ENCODE results near the gene VIPR2.

VIPR2 gene

GRCh38 chr7:159143780-159144757, 598 bp downstream of the VIPR2 start:
- H3K14ac ChIP-seq (ENCODE audit: low read length) = no peak overlapping the region
- peak overlapping the region; percentile 49 for H3K23ac ChIP-seq (ENCODE audit: low read depth, low read length, poor library complexity)
- H3K79me1 ChIP-seq (ENCODE audit: low read depth, low read length) = no peaks in the 10 kb centered on the region
- WGBS, 2 donors (ENCODE audit: extremely low coverage in 2 of 2, insufficient read length in 2 of 2, insufficient replicate concordance in 1 of 2) = no CpG with 5 or more reads among the region's 97 CpGs
- H3K36me3 ChIP-seq (replicated peaks in 1 of 2; ENCODE audit: control insufficient read depth in 2 of 2, insufficient read depth in 2 of 2, low read length in 2 of 2) = no peaks in the 10 kb centered on the region
- H3K9me3 ChIP-seq (replicated peaks in 1 of 2; ENCODE audit: control insufficient read depth in 2 of 2, insufficient read depth in 1 of 2, low read depth in 1 of 2, low read length in 2 of 2) = peaks cover 4 to 5% of the 10 kb centered on the region in 2 donors
- H2BK12ac ChIP-seq (ENCODE audit: low read length) = no peak overlapping the region
- peak overlapping the region; percentile 81 for H3K4me2 ChIP-seq (ENCODE audit: insufficient read depth, low read length, poor library complexity, severe bottlenecking)
- peak overlapping the region; percentile 15 for H2BK5ac ChIP-seq (ENCODE audit: low read length)
- peaks cover 0 to 10% of the 10 kb centered on the region in 2 donors for H3K4me1 ChIP-seq (ENCODE audit: control insufficient read depth in 2 of 2, insufficient read depth in 1 of 2, low read depth in 1 of 2, low read length in 2 of 2)
- peak overlapping the region in 1 of 2 donors; percentile 81 for H3K4me3 ChIP-seq (ENCODE audit: low read length in 2 of 2)
- no peak overlapping the region for H2AK5ac ChIP-seq (ENCODE audit: low read depth, low read length)
- peak overlapping the region; percentile 84 for H3K9ac ChIP-seq (ENCODE audit: low read depth, low read length, poor library complexity)
- no peak overlapping the region for H4K91ac ChIP-seq (ENCODE audit: low read depth, low read length, poor library complexity)
- H3K27ac ChIP-seq (replicated peaks; ENCODE audit: low read length) = no peak overlapping the region
- H2AFZ ChIP-seq (ENCODE audit: low read length) = peak overlapping the region; percentile 73
- H3K18ac ChIP-seq (ENCODE audit: low read length) = peak overlapping the region; percentile 93
- no peak overlapping the region for H4K8ac ChIP-seq (ENCODE audit: low read depth, low read length)
- DNase-seq (ENCODE audit: low spot score) = peak; percentile 23
- no peak overlapping the region for H2BK120ac ChIP-seq (ENCODE audit: low read depth, low read length)
- peaks cover 3 to 82% (median 28%) of the 10 kb centered on the region in 3 experiments for H3K27me3 ChIP-seq (ENCODE audit: control insufficient read depth in 3 of 3, insufficient read depth in 3 of 3, low read depth in 1 of 3, low read length in 3 of 3)
- no peak overlapping the region for H3K4ac ChIP-seq (ENCODE audit: low read length)
- no peak overlapping the region for H2BK15ac ChIP-seq (ENCODE audit: low read length)

GRCh38 chr7:159142730-159143129, 1.9 kb downstream of the VIPR2 start:
- DNase-seq (ENCODE audit: low spot score) = no peak
- H3K27me3 ChIP-seq (ENCODE audit: control insufficient read depth in 3 of 3, insufficient read depth in 3 of 3, low read depth in 1 of 3, low read length in 3 of 3) = peaks cover 3 to 78% (median 28%) of the 10 kb centered on the region in 3 experiments

GRCh38 chr7:159142199-159142598, 2.5 kb downstream of the VIPR2 start:
- H3K79me1 ChIP-seq (ENCODE audit: low read depth, low read length) = no peaks in the 10 kb centered on the region
- WGBS, 2 donors (ENCODE audit: extremely low coverage in 2 of 2, insufficient read length in 2 of 2, insufficient replicate concordance in 1 of 2) = no CpG with 5 or more reads among the region's 5 CpGs
- no peak overlapping the region for H3K27ac ChIP-seq (replicated peaks; ENCODE audit: low read length)
- no peak overlapping the region for H3K4me2 ChIP-seq (ENCODE audit: insufficient read depth, low read length, poor library complexity, severe bottlenecking)
- H4K91ac ChIP-seq (ENCODE audit: low read depth, low read length, poor library complexity) = no peak overlapping the region
- H3K14ac ChIP-seq (ENCODE audit: low read length) = no peak overlapping the region
- no peak overlapping the region for H2BK12ac ChIP-seq (ENCODE audit: low read length)
- H3K4ac ChIP-seq (ENCODE audit: low read length) = no peak overlapping the region
- no peak overlapping the region for H3K23ac ChIP-seq (ENCODE audit: low read depth, low read length, poor library complexity)
- H3K27me3 ChIP-seq (ENCODE audit: control insufficient read depth in 3 of 3, insufficient read depth in 3 of 3, low read depth in 1 of 3, low read length in 3 of 3) = peaks cover 3 to 72% (median 28%) of the 10 kb centered on the region in 3 experiments
- no peak for DNase-seq (ENCODE audit: low spot score)
- H3K9me3 ChIP-seq (replicated peaks in 1 of 2; ENCODE audit: control insufficient read depth in 2 of 2, insufficient read depth in 1 of 2, low read depth in 1 of 2, low read length in 2 of 2) = peaks cover 4 to 5% of the 10 kb centered on the region in 2 donors
- no peak overlapping the region for H2AK5ac ChIP-seq (ENCODE audit: low read depth, low read length)
- H3K36me3 ChIP-seq (replicated peaks in 1 of 2; ENCODE audit: control insufficient read depth in 2 of 2, insufficient read depth in 2 of 2, low read length in 2 of 2) = no peaks in the 10 kb centered on the region
- H3K18ac ChIP-seq (ENCODE audit: low read length) = no peak overlapping the region
- H2BK15ac ChIP-seq (ENCODE audit: low read length) = no peak overlapping the region
- H3K4me1 ChIP-seq (ENCODE audit: control insufficient read depth in 2 of 2, insufficient read depth in 1 of 2, low read depth in 1 of 2, low read length in 2 of 2) = peaks cover 0 to 10% of the 10 kb centered on the region in 2 donors
- H2BK5ac ChIP-seq (ENCODE audit: low read length) = no peak overlapping the region
- H2BK120ac ChIP-seq (ENCODE audit: low read depth, low read length) = no peak overlapping the region
- H2AFZ ChIP-seq (ENCODE audit: low read length) = no peak overlapping the region
- H3K9ac ChIP-seq (ENCODE audit: low read depth, low read length, poor library complexity) = no peak overlapping the region
- no peak overlapping the region for H4K8ac ChIP-seq (ENCODE audit: low read depth, low read length)
- no peak overlapping the region for H3K4me3 ChIP-seq (ENCODE audit: low read length in 2 of 2)

More at GRCh38 chr7:159142730-159143129, 1.9 kb downstream of the VIPR2 start:
- Histone ChIP-seq H3K27ac (replicated peaks; ENCODE audit: low read length) (no peak overlapping the region), H3K4me1 (ENCODE audit: control insufficient read depth in 2 of 2, insufficient read depth in 1 of 2, low read depth in 1 of 2, low read length in 2 of 2) (peaks cover 0 to 10% of the 10 kb centered on the region in 2 donors), H4K8ac (ENCODE audit: low read depth, low read length) (no peak overlapping the region), H4K91ac (ENCODE audit: low read depth, low read length, poor library complexity) (no peak overlapping the region), H2BK12ac (ENCODE audit: low read length) (no peak overlapping the region), H3K9ac (ENCODE audit: low read depth, low read length, poor library complexity) (no peak overlapping the region), H3K18ac (ENCODE audit: low read length) (no peak overlapping the region), H3K23ac (ENCODE audit: low read depth, low read length, poor library complexity) (no peak overlapping the region), H3K9me3 (replicated peaks in 1 of 2; ENCODE audit: control insufficient read depth in 2 of 2, insufficient read depth in 1 of 2, low read depth in 1 of 2, low read length in 2 of 2) (peaks cover 4 to 5% of the 10 kb centered on the region in 2 donors), H2AFZ (ENCODE audit: low read length) (no peak overlapping the region), H2BK15ac (ENCODE audit: low read length) (no peak overlapping the region), H2BK120ac (ENCODE audit: low read depth, low read length) (no peak overlapping the region), H3K4ac (ENCODE audit: low read length) (no peak overlapping the region), H2AK5ac (ENCODE audit: low read depth, low read length) (no peak overlapping the region), H3K4me2 (ENCODE audit: insufficient read depth, low read length, poor library complexity, severe bottlenecking) (no peak overlapping the region), H2BK5ac (ENCODE audit: low read length) (no peak overlapping the region), H3K36me3 (replicated peaks in 1 of 2; ENCODE audit: control insufficient read depth in 2 of 2, insufficient read depth in 2 of 2, low read length in 2 of 2) (no peaks in the 10 kb centered on the region), H3K14ac (ENCODE audit: low read length) (no peak overlapping the region), H3K4me3 (ENCODE audit: low read length in 2 of 2) (no peak overlapping the region), H3K79me1 (ENCODE audit: low read depth, low read length) (no peaks in the 10 kb centered on the region)
- no CpG with 5 or more reads among the region's 10 CpGs for WGBS, 2 donors (ENCODE audit: extremely low coverage in 2 of 2, insufficient read length in 2 of 2, insufficient replicate concordance in 1 of 2)

- H2BK5ac ChIP-seq (ENCODE audit: low read length) = no peak overlapping the region
- peaks cover 0 to 12% of the 10 kb centered on the region in 2 donors for H3K4me1 ChIP-seq (ENCODE audit: control insufficient read depth in 2 of 2, insufficient read depth in 1 of 2, low read depth in 1 of 2, low read length in 2 of 2)
- peaks cover 3 to 70% (median 28%) of the 10 kb centered on the region in 3 experiments for H3K27me3 ChIP-seq (ENCODE audit: control insufficient read depth in 3 of 3, insufficient read depth in 3 of 3, low read depth in 1 of 3, low read length in 3 of 3)
- H3K79me1 ChIP-seq (ENCODE audit: low read depth, low read length) = no peaks in the 10 kb centered on the region
- no peak overlapping the region for H2AFZ ChIP-seq (ENCODE audit: low read length)
- H3K27ac ChIP-seq (replicated peaks; ENCODE audit: low read length) = no peak overlapping the region
- no peaks in the 10 kb centered on the region for H3K36me3 ChIP-seq (replicated peaks in 1 of 2; ENCODE audit: control insufficient read depth in 2 of 2, insufficient read depth in 2 of 2, low read length in 2 of 2)
- no peak for DNase-seq (ENCODE audit: low spot score)
- no peak overlapping the region for H3K23ac ChIP-seq (ENCODE audit: low read depth, low read length, poor library complexity)
- no peak overlapping the region for H4K91ac ChIP-seq (ENCODE audit: low read depth, low read length, poor library complexity)
- no peak overlapping the region for H3K9ac ChIP-seq (ENCODE audit: low read depth, low read length, poor library complexity)
- H3K14ac ChIP-seq (ENCODE audit: low read length) = no peak overlapping the region
- H3K9me3 ChIP-seq (replicated peaks in 1 of 2; ENCODE audit: control insufficient read depth in 2 of 2, insufficient read depth in 1 of 2, low read depth in 1 of 2, low read length in 2 of 2) = peaks cover 4 to 5% of the 10 kb centered on the region in 2 donors
- no peak overlapping the region for H2BK120ac ChIP-seq (ENCODE audit: low read depth, low read length)
- H2BK15ac ChIP-seq (ENCODE audit: low read length) = no peak overlapping the region
- no peak overlapping the region for H4K8ac ChIP-seq (ENCODE audit: low read depth, low read length)
- no CpG with 5 or more reads among the region's 6 CpGs for WGBS, 2 donors (ENCODE audit: extremely low coverage in 2 of 2, insufficient read length in 2 of 2, insufficient replicate concordance in 1 of 2)
- H2AK5ac ChIP-seq (ENCODE audit: low read depth, low read length) = no peak overlapping the region
- H3K4me2 ChIP-seq (ENCODE audit: insufficient read depth, low read length, poor library complexity, severe bottlenecking) = no peak overlapping the region
- no peak overlapping the region for H3K18ac ChIP-seq (ENCODE audit: low read length)
- H3K4ac ChIP-seq (ENCODE audit: low read length) = no peak overlapping the region
- no peak overlapping the region for H2BK12ac ChIP-seq (ENCODE audit: low read length)
- H3K4me3 ChIP-seq (ENCODE audit: low read length in 2 of 2) = no peak overlapping the region
These were observed 3.0 kb downstream of the VIPR2 start for GRCh38 chr7:159141660-159142059.
